ENCODE measurements around the gene DAPK1.

- no peak for TF ChIP-seq CTCF (IDR thresholded peaks at IDR 0.05; ENCODE audit: poor library complexity, severe bottlenecking)
- TF ChIP-seq POLR2AphosphoS5 (IDR thresholded peaks at IDR 0.05) = no peak
These were observed 160.2 kb downstream of the DAPK1 start for GRCh38 chr9:87657893-87658292.
